SK-N-MC (cell line): ENCODE results near the gene NR2F1-AS1.

ENCODE experiments used
- EZH2 ChIP-seq: fragments of 200-600 bp; sonication (generic); IDR thresholded peaks from one replicate; pipeline ENCODE4 v1.6.1; 2017; ENCODE audit warnings: antibody characterized with exemption
- FOXP2 ChIP-seq: optimal IDR thresholded peaks from 2 replicates; pipeline ENCODE3; 2011; ENCODE audit warnings: mild to moderate bottlenecking, moderate library complexity; ENCODE audit not compliant: insufficient read depth; ENCODE audit errors: extremely low read length, control extremely low read depth
- POLR2AphosphoS5 ChIP-seq: IDR thresholded peaks from 2 replicates; pipeline ENCODE4 v1.6.1; 2012; ENCODE audit warnings: mild to moderate bottlenecking, low read depth, low read length, borderline replicate concordance

- TF ChIP-seq POLR2AphosphoS5 (no peak), EZH2 (no peak), FOXP2 (no peak)
These were observed 120.7 kb downstream of the NR2F1-AS1 start for GRCh38 chr5:93460286-93460685.
